ENCODE data around the gene HEATR1.
"Not testable (repeated sequence)": the region's sequence is repeated elsewhere in the genome, so short reads cannot be mapped to it uniquely, and the experiment has no call there.

The HEATR1 gene

DNA sequence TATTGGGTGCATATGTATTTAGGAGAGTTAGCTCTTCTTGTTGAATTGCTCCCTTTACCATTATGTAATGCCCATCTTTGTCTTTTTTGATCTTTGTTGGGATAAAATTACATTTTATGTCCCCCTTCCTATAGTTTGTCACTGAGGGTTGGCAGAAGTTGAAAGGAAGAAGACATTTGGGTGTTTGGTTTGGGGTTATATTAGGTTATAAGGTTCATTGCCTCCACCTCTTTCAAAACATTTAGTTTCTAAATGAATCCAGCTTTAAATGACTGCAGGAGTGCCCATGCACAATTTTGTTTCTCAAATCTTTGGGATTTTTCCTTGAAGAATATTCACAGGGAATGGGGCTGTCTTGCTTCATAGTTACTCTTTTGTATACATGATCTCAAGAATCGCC, 95.1 kb downstream of the HEATR1 start:
- no peak for DNase-seq (ENCODE audit: low read depth in 2 of 2)

DNA sequence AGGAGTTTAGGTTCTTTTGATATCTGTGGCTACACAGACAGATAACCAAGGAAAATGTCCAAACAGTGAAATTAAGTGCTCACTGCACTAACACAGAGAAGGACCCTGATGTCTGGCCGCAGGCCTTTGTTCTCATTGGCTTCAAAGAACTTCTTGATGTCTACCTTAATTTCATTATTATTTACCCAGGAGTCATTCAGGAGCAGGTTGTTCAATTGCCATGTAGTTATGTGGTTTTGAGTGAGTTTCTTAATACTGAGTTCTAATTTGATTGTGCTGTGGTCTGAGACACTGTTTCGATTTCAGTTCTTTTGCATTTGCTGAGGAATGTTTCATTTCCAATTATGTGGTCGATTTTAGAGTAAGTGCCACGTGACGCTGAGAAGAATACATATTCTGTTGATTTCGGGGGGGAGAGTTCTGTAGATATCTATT, 95.7 kb downstream of the HEATR1 start:
- DNase-seq (ENCODE audit: low read depth in 2 of 2) = no peak

DNA sequence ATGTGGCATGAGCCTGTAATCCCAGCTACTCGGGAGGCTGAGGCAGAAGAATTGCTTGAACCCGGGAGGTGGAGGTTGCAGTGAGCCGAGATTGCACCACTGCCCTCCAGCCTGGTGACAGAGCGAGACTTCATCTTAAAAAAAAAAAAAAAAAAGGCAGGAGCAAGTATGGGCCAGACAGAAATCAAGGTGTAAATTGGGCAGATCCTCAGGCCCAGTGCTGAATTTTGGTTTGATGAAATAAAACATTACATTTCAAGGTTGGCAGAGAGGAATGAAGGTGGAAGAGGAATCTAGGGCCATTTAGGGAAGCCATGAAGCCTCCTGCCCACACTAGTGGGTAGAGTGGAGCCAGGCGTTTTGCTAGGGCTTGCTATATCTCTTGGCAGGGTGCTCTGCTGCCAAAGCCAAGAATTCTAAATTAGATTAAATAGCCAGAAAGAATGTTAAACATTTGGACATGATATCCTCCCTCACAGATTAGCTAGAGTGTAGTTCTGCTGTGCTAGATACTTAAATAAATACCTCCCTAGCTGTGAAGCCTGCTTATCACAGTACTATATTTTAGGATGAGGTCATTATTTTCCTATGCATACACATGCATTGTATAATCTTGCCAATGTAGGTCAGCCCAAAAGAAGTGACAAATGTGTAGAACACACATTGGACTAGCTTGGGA, 97.2 kb downstream of the HEATR1 start:
- no peak for DNase-seq (ENCODE audit: low read depth in 2 of 2)

DNA sequence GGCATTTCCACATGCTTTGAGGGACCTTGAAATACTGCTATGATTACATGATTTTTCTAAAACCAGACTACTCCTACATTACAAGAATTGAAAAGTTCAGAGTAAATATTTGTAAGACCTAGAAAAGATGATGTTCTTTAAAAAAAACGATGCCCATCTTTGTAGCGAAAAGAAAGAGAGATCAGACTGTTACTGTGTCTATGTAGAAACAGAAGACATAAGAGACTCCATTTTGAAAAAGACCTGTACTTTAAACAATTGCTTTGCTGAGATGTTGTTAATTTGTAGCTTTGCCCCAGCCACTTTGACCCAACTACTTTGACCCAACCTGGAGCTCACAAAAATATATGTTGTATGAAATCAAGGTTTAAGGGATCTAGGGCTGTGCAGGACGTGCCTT, 100.0 kb downstream of the HEATR1 start:
- not testable (repeated sequence) for DNase-seq (ENCODE audit: low read depth in 2 of 2)

DNA sequence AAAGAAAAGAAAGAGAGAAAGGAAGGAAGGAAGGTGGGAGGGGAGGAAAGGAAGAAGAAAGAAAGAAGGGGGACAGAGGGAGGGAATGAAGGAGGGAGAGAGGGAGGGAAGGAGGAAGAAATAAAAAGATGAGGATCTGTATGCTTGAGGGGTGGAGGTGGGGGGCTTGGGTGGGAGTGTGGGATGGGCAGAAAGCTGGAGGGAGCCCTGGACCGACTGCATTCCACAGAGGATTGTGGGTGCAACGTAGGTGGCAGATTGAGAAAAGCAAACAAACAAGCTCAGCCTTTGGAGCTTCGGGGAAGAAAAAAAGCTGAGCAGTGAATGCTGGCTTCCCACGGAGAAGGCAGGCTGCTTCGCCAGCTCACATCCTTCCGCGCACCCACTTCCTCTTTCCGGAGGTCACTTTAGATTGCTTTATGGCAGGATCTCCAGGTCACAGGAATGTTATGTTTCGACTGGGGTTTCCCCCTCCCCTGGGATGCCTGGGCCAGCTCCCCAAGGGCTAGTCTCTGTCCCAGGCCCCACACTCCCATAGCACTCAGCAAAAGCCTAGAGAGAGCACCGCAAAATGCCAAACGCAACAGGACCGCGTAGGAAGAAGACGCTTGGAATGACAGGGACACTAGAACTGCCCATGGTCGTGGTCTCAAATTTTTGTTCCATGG, 101.2 kb downstream of the HEATR1 start:
- no peak for DNase-seq (ENCODE audit: low read depth in 2 of 2)

DNA sequence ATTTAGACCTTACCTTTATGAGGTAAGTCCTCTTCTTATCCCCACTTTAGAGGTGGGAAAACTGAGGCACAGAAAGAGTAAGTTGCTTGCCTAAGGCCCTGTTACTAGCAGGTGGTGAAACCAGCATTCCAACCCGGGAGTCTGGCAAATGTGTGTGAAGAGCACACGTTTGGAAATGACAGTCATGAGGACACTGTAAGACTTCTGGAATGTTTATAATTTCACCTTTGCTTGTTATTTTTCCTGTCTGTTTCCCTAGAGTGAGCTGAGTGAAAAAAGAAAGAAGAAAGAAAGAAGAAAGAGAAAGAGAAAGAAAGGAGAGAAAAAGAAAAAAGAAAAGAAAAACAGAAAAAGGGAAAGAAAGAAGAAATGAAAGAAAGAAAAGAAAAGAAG, 101.7 kb downstream of the HEATR1 start:
- no peak for DNase-seq (ENCODE audit: low read depth in 2 of 2)

DNA sequence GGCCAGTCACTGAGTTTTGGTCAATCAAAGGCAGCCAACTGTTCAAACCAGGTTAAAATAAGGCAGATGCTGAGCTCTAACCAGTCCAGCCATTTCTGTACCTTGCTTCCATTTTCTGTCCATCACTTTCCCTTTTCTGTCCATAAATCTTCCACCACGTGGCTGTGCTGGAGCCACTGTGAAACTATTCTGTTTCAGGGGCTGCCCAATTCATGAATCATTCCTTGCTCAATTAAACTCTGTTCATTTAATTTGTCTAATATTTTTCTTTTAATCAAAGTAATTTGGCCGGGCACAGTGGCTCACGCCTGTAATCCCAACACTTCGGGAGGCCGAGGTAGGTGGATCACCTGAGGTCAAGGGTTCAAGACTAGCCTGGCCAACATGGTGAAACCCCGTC, 103.2 kb downstream of the HEATR1 start:
- no peak for DNase-seq (ENCODE audit: low read depth in 2 of 2)

Data from stimulated activated CD8-positive, alpha-beta memory T cell treated with anti-CD3 and anti-CD28 coated beads, Interleukin-2, amount 100 ng/mL, for 1 hour (primary cell).